ENCODE measurements around the gene SOX5. TPM values are rescaled to one million over a fixed set of nuclear protein-coding genes. Genes with fewer than 3 reads are reported as not detected.

The SOX5 gene
- total RNA-seq, 2 experiments from 2014 or later = not detected

DNA sequence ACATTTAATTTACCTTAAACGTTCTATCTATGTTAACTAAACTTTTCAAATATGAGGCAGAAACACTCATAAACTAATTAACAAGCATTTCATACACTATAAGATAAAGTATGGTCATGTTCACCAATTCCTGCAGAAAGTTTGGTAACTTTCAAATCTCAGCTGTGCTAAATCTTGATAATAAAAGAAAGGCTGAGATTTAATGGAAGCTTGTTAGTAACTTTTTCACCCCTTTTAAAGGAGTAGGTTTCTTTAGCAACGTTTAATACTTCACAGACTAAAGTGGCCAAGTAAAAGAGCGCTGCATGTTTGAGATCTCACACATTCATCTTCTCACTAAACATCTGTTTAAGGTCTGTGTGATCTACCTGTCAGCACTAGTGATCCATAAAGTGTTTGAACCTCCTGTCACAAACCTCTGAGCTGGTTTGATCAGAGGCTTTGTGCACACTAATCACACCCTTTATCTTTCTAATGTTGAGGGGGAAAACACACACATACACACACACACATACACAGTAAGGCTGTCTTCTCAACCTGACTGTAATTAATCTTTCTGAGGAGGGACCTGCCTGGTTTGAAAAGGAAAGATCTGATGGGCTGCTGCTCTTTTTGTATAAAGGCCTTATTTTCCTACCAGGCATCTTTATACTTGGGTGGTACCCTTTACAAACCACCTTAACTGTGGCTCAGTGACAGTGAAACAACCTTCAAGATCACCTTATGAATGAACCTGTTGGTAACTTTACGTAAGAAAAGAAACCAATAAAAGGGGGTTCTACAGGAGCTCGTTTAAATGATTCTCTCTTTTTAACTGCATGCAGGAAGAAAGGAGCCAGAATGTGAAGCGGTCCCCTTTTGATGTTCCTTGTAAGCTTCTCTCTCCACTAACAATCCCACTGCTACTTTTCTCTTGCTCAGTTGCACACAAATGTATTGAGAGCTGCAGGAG lies 244.2 kb downstream of the SOX5 start:
- DNase-seq = no peak
- H3K27ac Mint-ChIP-seq = no peak overlapping the region
- no peak for ATAC-seq (ENCODE audit: low read depth)
- H3K27me3 Mint-ChIP-seq = no peaks in the 10 kb centered on the region
- no peaks in the 10 kb centered on the region for H3K4me1 Mint-ChIP-seq
- POLR2A ChIA-PET = no interaction called here
- no peak overlapping the region for H3K4me3 Mint-ChIP-seq
- no peaks in the 10 kb centered on the region for H3K36me3 Mint-ChIP-seq
- H3K9me3 Mint-ChIP-seq = peaks cover under 1% of the 10 kb centered on the region

DNA sequence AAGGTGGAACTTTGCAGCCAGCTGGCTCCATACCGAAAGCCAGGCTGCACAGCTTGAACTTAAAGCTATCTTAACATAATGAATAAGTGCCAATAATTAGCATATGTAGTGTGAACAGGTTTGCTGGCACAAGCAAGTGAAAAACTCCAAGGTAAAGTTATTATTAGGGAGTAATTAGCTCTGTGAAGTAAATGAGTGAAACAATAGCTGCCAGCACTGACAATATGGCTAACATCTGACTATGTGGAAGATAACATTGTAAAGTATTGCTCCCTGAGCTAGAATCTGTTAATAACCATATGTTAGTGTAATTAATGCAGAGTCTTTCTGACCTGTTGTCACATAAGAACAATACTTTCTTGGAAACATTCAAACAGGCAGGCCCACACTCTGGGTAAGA lies 246.4 kb downstream of the SOX5 start:
- no peaks in the 10 kb centered on the region for H3K4me1 Mint-ChIP-seq
- H3K9me3 Mint-ChIP-seq = no peaks in the 10 kb centered on the region
- DNase-seq (no peak), ATAC-seq (ENCODE audit: low read depth) (no peak)
- POLR2A ChIA-PET = no interaction called here
- H3K27me3 Mint-ChIP-seq = no peaks in the 10 kb centered on the region
- no peak overlapping the region for H3K4me3 Mint-ChIP-seq
- no peak overlapping the region for H3K27ac Mint-ChIP-seq
- no peaks in the 10 kb centered on the region for H3K36me3 Mint-ChIP-seq

DNA sequence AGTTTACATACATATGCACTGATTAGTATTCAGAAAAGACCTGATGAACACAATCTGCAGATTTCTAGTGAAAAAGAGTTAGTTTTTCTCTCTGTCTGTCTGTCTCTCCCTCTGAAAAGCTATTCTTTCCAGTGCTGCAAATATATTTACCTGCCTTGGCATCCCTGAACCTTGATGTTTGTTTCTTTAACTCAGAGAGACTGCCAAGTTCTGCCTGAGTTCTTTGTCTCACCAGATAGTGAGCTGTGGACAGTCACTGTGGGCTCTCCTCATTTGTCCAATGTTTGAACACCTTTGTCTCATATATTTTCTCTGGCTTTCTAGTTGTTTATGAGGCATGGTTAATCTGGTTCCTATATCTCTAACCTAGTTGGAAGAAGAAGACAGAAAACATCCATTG lies 250.4 kb downstream of the SOX5 start:
- ATAC-seq (ENCODE audit: low read depth) = no peak
- H3K27ac Mint-ChIP-seq = no peak overlapping the region
- H3K36me3 Mint-ChIP-seq = no peaks in the 10 kb centered on the region
- no peak overlapping the region for H3K4me3 Mint-ChIP-seq
- H3K4me1 Mint-ChIP-seq = no peaks in the 10 kb centered on the region
- POLR2A ChIA-PET = no interaction called here
- no peak for DNase-seq
- H3K9me3 Mint-ChIP-seq = no peaks in the 10 kb centered on the region
- no peaks in the 10 kb centered on the region for H3K27me3 Mint-ChIP-seq

DNA sequence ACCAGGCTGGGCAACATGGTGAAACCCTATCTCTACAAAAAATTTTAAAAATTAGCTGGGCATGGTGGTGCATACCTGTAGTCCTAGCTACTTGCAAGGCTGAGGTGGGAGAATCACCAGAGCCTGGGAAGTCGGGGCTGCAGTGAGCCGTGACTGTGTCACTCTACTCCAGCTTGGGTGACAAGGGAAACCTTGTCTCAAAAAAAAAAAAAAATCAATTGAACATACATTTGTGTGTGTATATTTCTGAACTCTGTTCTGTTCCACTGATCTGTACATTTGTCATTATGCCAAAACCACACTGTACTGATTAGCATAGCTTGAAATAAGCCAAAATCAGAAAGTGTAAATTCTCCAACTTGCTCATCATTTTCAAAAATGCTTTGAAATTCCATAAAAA lies 254.6 kb downstream of the SOX5 start:
- Mint-ChIP-seq H3K27me3 (no peaks in the 10 kb centered on the region), H3K4me3 (no peak overlapping the region), H3K36me3 (no peaks in the 10 kb centered on the region), H3K9me3 (no peaks in the 10 kb centered on the region), H3K27ac (no peak overlapping the region), H3K4me1 (no peaks in the 10 kb centered on the region)
- ATAC-seq (ENCODE audit: low read depth) (no peak), DNase-seq (no peak)
- POLR2A ChIA-PET = no interaction called here

DNA sequence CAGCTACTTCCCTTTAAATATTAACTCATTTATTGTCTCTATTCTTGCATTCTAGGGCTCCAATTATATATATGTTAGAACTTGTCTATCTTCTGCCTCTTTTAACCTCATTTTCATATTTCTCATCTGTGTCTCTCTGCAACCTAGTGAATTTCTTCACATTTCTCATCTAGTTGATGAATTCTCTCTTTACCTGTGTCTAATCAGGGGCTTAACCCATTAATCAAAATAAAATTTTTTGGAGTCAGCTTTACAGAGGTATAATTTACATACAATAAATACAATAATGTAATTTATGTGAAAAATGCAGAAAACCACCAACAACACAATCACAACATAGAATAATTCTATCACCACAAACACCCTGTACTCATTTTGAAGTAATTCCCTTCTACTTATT lies 255.2 kb downstream of the SOX5 start:
- Mint-ChIP-seq H3K27me3 (no peaks in the 10 kb centered on the region), H3K9me3 (no peaks in the 10 kb centered on the region), H3K36me3 (no peaks in the 10 kb centered on the region), H3K27ac (no peak overlapping the region), H3K4me1 (no peaks in the 10 kb centered on the region), H3K4me3 (no peak overlapping the region)
- no peak for DNase-seq
- POLR2A ChIA-PET = no interaction called here
- no peak for ATAC-seq (ENCODE audit: low read depth)

DNA sequence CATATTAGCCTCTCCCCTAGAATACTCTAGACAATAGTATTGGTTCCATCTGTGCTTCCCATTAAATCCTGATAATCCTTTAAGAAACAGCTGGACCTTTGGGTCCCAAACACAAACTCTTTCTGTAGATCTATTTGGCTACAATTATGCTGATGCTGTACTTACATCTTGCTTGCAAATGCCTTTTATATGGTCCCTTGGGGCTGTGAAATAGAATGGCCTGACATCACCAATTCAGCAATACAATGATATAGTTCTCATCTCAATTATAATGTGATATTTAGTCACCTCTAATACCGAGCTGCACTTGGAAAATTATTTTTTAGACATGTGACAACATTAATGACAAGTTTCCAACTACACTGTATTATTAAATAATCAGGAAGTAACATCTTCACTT lies 261.5 kb downstream of the SOX5 start:
- Mint-ChIP-seq H3K27me3 (no peaks in the 10 kb centered on the region), H3K4me3 (no peak overlapping the region), H3K9me3 (peaks cover 2% of the 10 kb centered on the region), H3K36me3 (no peaks in the 10 kb centered on the region), H3K27ac (no peak overlapping the region), H3K4me1 (no peaks in the 10 kb centered on the region)
- DNase-seq (no peak), ATAC-seq (ENCODE audit: low read depth) (no peak)
- POLR2A ChIA-PET = no interaction called here

DNA sequence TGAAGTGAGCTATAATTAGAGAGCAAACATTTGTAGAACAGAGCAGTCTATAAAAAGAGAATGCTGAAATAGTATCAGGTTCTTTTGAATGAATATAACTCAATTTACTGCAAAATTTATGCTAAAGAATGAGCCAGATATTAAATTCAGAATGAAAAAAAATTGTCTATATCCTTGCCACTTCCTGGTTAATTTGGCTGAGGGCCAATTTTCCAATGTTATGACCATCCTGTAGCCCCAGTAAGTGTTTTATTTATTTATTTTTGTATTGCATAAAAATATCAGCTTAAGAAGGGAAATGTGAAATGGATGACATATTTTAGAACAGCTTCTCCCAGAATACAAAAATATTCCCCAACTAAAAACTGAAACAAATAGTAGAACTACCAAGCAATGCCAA lies 263.4 kb downstream of the SOX5 start:
- no peak overlapping the region for H3K27ac Mint-ChIP-seq
- DNase-seq (no peak), ATAC-seq (ENCODE audit: low read depth) (no peak)
- no peaks in the 10 kb centered on the region for H3K36me3 Mint-ChIP-seq
- POLR2A ChIA-PET = no interaction called here
- peaks cover 2% of the 10 kb centered on the region for H3K9me3 Mint-ChIP-seq
- no peaks in the 10 kb centered on the region for H3K4me1 Mint-ChIP-seq
- H3K27me3 Mint-ChIP-seq = no peaks in the 10 kb centered on the region
- H3K4me3 Mint-ChIP-seq = no peak overlapping the region

DNA sequence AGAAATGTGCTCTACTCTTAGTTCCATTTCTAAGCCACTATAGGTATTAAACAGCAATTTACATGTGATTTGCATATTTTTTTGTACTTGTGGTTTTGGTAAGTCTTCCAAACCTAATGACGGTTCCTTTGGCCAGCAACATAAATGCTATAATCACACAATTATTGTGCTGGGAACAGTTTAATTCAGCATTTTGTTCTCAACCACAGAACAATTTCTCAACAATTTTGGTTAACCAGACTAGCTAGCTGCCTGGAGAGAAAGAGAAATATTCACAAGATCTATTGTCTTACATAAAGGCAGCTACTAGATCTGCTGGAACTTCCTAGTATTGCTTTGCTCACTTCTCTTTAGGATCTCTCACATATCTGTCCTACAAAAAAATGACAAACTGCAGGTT lies 265.3 kb downstream of the SOX5 start:
- H3K9me3 Mint-ChIP-seq = peaks cover 2% of the 10 kb centered on the region
- no peak for DNase-seq
- no peak overlapping the region for H3K4me3 Mint-ChIP-seq
- H3K36me3 Mint-ChIP-seq = no peaks in the 10 kb centered on the region
- no peak for ATAC-seq (ENCODE audit: low read depth)
- H3K27ac Mint-ChIP-seq = no peak overlapping the region
- H3K4me1 Mint-ChIP-seq = no peaks in the 10 kb centered on the region
- no peaks in the 10 kb centered on the region for H3K27me3 Mint-ChIP-seq
- POLR2A ChIA-PET = no interaction called here

DNA sequence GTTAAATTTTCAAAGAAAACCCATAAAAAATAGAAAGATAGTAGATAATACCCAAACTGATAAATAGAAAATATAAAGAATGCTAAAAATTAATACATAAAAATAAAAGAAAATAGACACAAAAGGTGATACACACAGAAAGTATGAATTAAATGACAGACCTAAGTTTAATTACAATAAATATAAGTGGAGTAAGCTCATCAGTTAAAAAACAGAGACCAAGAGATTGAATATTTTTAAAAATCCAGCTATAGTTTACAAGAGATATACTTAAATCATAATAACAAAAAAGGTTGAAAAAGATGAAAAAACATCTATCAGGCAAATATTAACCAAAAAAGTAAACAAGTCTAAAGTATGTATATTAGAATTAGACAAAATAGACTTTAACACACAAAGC lies 268.2 kb downstream of the SOX5 start:
- Mint-ChIP-seq H3K36me3 (no peaks in the 10 kb centered on the region), H3K9me3 (peaks cover 5% of the 10 kb centered on the region), H3K27ac (no peak overlapping the region), H3K27me3 (no peaks in the 10 kb centered on the region), H3K4me1 (no peaks in the 10 kb centered on the region), H3K4me3 (no peak overlapping the region)
- no peak for DNase-seq
- POLR2A ChIA-PET = no interaction called here
- ATAC-seq (ENCODE audit: low read depth) = no peak

DNA sequence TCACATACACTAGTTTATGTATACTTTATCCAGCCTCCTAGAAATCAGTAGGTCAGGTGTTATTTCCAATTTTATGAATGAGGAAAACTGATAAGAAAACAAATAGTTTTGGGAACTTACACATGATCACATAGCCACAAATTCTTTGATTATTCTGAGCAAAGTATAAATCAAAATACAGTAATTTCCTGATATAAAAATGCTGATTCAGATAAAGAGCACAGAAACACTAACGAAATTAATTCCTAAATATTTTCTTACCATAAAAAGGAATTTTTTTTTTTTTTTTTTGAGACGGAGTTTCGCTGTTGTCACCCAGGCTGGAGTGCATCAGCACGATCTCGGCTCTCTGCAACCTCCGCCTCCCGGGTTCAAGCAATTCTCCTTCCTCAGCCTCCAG lies 275.4 kb downstream of the SOX5 start:
- DNase-seq (no peak), ATAC-seq (ENCODE audit: low read depth) (no peak)
- no peaks in the 10 kb centered on the region for H3K4me1 Mint-ChIP-seq
- no peak overlapping the region for H3K4me3 Mint-ChIP-seq
- H3K27ac Mint-ChIP-seq = no peak overlapping the region
- no peaks in the 10 kb centered on the region for H3K27me3 Mint-ChIP-seq
- peaks cover 2% of the 10 kb centered on the region for H3K9me3 Mint-ChIP-seq
- POLR2A ChIA-PET = no interaction called here
- H3K36me3 Mint-ChIP-seq = no peaks in the 10 kb centered on the region

DNA sequence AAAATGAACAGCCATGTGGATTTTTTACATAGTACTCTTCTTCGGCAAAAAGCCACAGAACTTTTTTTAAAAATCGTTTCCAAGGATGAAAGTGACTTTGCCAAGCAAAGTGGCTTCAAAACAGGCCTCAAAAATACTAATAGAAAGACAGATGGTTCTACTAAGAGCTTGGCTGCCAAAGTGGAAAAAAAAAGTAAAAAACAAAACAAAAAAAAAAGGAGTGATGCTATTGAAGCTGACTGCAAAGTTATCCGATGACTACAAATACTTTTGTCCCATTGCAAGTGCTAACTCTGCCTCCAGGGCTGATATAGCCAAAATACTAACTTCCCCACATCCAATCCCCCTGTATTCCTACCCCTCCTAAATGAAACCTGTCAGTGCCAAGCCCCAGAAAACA lies 277.6 kb downstream of the SOX5 start:
- Mint-ChIP-seq H3K4me3 (no peak overlapping the region), H3K9me3 (no peaks in the 10 kb centered on the region), H3K27ac (no peak overlapping the region), H3K4me1 (no peaks in the 10 kb centered on the region), H3K36me3 (no peaks in the 10 kb centered on the region), H3K27me3 (no peaks in the 10 kb centered on the region)
- ATAC-seq (ENCODE audit: low read depth) (no peak), DNase-seq (no peak)
- POLR2A ChIA-PET = no interaction called here

DNA sequence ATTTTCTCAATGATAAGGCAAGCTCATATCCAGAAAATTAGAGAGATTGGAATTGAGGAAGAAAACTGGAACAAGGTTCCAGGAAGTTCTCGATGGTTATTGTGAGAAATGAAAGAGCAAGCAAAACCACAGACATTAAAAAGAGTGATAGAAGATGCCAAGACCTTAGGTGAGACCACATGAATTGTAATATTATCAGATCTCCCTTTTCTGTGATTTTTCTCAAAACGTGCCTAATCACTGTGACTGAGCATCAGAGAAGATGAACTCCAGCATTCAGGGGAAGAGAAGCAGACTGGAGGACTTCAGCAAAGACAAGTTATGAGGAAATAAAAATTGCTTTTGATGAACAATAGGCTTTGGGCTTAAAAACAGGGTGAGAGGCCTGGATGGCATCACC lies 278.8 kb downstream of the SOX5 start:
- Mint-ChIP-seq H3K4me1 (no peaks in the 10 kb centered on the region), H3K27me3 (no peaks in the 10 kb centered on the region), H3K36me3 (no peaks in the 10 kb centered on the region), H3K27ac (no peak overlapping the region), H3K9me3 (no peaks in the 10 kb centered on the region), H3K4me3 (no peak overlapping the region)
- POLR2A ChIA-PET = no interaction called here
- ATAC-seq (ENCODE audit: low read depth) = no peak
- no peak for DNase-seq

DNA sequence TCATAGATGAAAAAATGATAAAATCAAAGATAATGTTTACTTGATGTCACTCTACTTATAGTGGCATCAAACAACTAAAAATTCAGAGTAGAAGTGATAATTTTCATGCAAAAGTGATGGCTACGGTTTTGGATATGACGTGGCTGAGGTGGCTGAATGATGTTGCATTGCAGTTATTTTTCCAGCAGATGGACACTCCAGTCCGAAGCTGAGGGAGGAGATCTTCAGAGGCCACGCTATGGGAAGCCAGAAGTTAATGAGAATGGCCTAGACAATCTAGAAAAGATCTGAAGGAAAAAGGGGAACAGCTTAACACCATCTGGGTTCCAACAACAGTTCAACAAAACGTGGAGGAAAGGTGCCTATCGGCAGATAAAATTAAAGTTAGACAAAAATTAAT lies 279.8 kb downstream of the SOX5 start:
- Mint-ChIP-seq H3K4me1 (no peaks in the 10 kb centered on the region), H3K4me3 (no peak overlapping the region), H3K27me3 (no peaks in the 10 kb centered on the region), H3K36me3 (no peaks in the 10 kb centered on the region), H3K27ac (no peak overlapping the region), H3K9me3 (no peaks in the 10 kb centered on the region)
- POLR2A ChIA-PET = no interaction called here
- no peak for ATAC-seq (ENCODE audit: low read depth)
- no peak for DNase-seq

DNA sequence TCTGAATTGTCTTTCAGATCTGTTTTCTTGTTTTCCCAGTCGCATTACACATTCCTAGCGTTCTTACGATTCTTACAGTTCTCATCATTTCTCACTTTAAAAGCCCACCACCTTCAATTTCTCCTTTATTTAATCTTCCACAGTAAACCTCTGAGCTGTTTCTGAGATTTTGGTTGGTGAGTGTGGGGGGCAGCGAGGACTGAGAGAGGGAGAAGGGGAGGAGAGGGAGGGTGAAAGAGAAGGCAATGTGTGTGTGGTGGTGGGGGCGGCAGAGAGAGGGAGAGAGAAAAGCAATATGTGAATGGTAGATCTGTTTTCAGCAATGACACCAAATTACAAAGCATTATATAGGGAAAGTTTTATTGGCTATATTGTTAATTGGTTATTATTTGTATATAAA lies 282.6 kb downstream of the SOX5 start:
- POLR2A ChIA-PET = no interaction called here
- ATAC-seq (ENCODE audit: low read depth) = no peak
- no peaks in the 10 kb centered on the region for H3K27me3 Mint-ChIP-seq
- H3K36me3 Mint-ChIP-seq = no peaks in the 10 kb centered on the region
- H3K27ac Mint-ChIP-seq = no peak overlapping the region
- no peak for DNase-seq
- no peaks in the 10 kb centered on the region for H3K9me3 Mint-ChIP-seq
- H3K4me1 Mint-ChIP-seq = no peaks in the 10 kb centered on the region
- H3K4me3 Mint-ChIP-seq = no peak overlapping the region

DNA sequence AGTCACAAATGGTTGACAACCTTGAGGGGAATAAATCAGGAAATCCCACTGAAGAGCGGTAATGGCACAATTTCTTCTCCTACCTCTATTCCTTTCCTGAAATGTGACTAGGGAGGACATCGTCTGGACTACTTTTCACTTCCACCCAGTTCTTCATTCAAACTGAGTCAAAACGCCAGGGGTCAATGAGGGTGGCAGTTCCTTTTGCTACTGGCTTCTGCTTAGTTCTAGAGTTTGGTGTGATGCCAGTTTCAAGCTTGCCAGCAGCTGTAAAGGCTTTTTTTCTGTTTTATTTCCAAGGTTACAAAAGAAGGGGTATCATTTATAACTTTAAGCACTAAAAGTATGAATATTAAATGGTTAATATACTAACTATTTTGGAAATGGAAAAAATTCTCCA lies 286.5 kb downstream of the SOX5 start:
- POLR2A ChIA-PET = no interaction called here
- Mint-ChIP-seq H3K36me3 (no peaks in the 10 kb centered on the region), H3K4me3 (no peak overlapping the region), H3K27ac (no peak overlapping the region), H3K27me3 (no peaks in the 10 kb centered on the region), H3K9me3 (no peaks in the 10 kb centered on the region), H3K4me1 (no peaks in the 10 kb centered on the region)
- no peak for DNase-seq
- ATAC-seq (ENCODE audit: low read depth) = no peak

All from activated naive CD8-positive, alpha-beta T cell treated with anti-CD3 and anti-CD28 coated beads, Interleukin-2, amount 10 ng/mL, durations not matched to agents 7 days and 5 days (primary cell).